Neural crest cell (in vitro differentiated cells): ENCODE data around the gene NELL1. TPM values are rescaled to one million over a fixed set of nuclear protein-coding genes. Genes with fewer than 3 reads are reported as not detected.

Experiments
- DNase-seq: peaks from one replicate; pipeline ENCODE4 v3.0.0; 2021; ENCODE audit warnings: low read depth, mixed read lengths, low spot score
- H3K27ac Mint-ChIP-seq: one replicate; pipeline ENCODE4 v1.8.0; 2021; ENCODE audit warnings: mild to moderate bottlenecking, mixed read lengths; ENCODE audit not compliant: unreplicated experiment
- H3K27me3 Mint-ChIP-seq: 2 replicates; pipeline ENCODE4 v1.8.0; 2021; ENCODE audit warnings: low read depth, mild to moderate bottlenecking, mixed read lengths
- H3K36me3 Mint-ChIP-seq: 2 replicates; pipeline ENCODE4 v1.8.0; 2021; ENCODE audit warnings: low read depth, mild to moderate bottlenecking, mixed read lengths
- H3K4me1 Mint-ChIP-seq: 2 replicates; pipeline ENCODE4 v1.8.0; 2021; ENCODE audit warnings: mixed read lengths
- H3K4me3 Mint-ChIP-seq: one replicate; pipeline ENCODE4 v1.8.0; 2021; ENCODE audit warnings: mild to moderate bottlenecking, mixed read lengths
- H3K9me3 Mint-ChIP-seq: 2 replicates; pipeline ENCODE4 v1.8.0; 2021; ENCODE audit warnings: mixed read lengths
- CTCF ChIP-seq: fragments of 200-600 bp; sonication (generic); conservative IDR thresholded peaks from 2 replicates; pipeline ENCODE4 v1.5.0; 2021; ENCODE audit warnings: antibody characterized with exemption, mild to moderate bottlenecking
- total RNA-seq: library from RNA; stranded (reverse); gene quantifications from 2 replicates; pipeline ENCODE4 v1.2.1, GENCODE V29; 2021

The NELL1 gene
- total RNA-seq, 1 donor from 2014 or later = 0.51 TPM

- Mint-ChIP-seq H3K4me3 (no peak overlapping the region), H3K27me3 (no peaks in the 10 kb centered on the region), H3K27ac (no peak overlapping the region), H3K4me1 (no peaks in the 10 kb centered on the region), H3K9me3 (peaks cover 8% of the 10 kb centered on the region), H3K36me3 (no peaks in the 10 kb centered on the region)
- DNase-seq = no peak
- TF ChIP-seq CTCF = no peak
Observed at GRCh38 chr11:21489416-21490115, 820.2 kb downstream of the NELL1 start.

- Mint-ChIP-seq H3K27ac (no peak overlapping the region), H3K4me1 (no peaks in the 10 kb centered on the region), H3K36me3 (no peaks in the 10 kb centered on the region), H3K9me3 (peaks cover 10% of the 10 kb centered on the region), H3K4me3 (no peak overlapping the region), H3K27me3 (no peaks in the 10 kb centered on the region)
- TF ChIP-seq CTCF = no peak
- DNase-seq = no peak
Observed at GRCh38 chr11:21492931-21493330, 823.5 kb downstream of the NELL1 start.

- H3K9me3 Mint-ChIP-seq = peaks cover 8% of the 10 kb centered on the region
- H3K27ac Mint-ChIP-seq = no peak overlapping the region
- H3K4me3 Mint-ChIP-seq = no peak overlapping the region
- H3K4me1 Mint-ChIP-seq = no peaks in the 10 kb centered on the region
- no peak for TF ChIP-seq CTCF
- no peaks in the 10 kb centered on the region for H3K36me3 Mint-ChIP-seq
- H3K27me3 Mint-ChIP-seq = no peaks in the 10 kb centered on the region
- DNase-seq = no peak
Observed at GRCh38 chr11:21494946-21495345, 825.6 kb downstream of the NELL1 start.

GRCh38 chr11:21495879-21496278 lies 826.5 kb downstream of the NELL1 start:
- peaks cover 6% of the 10 kb centered on the region for H3K9me3 Mint-ChIP-seq
- TF ChIP-seq CTCF = no peak
- H3K27ac Mint-ChIP-seq = no peak overlapping the region
- H3K27me3 Mint-ChIP-seq = no peaks in the 10 kb centered on the region
- H3K4me3 Mint-ChIP-seq = no peak overlapping the region
- no peaks in the 10 kb centered on the region for H3K4me1 Mint-ChIP-seq
- H3K36me3 Mint-ChIP-seq = no peaks in the 10 kb centered on the region
- DNase-seq = no peak

GRCh38 chr11:21501245-21501644 lies 831.9 kb downstream of the NELL1 start:
- Mint-ChIP-seq H3K4me1 (no peaks in the 10 kb centered on the region), H3K27me3 (peaks cover 10% of the 10 kb centered on the region), H3K27ac (no peak overlapping the region), H3K36me3 (no peaks in the 10 kb centered on the region), H3K9me3 (no peaks in the 10 kb centered on the region), H3K4me3 (no peak overlapping the region)
- no peak for TF ChIP-seq CTCF
- DNase-seq = no peak
